ENCODE measurements around the gene ITPR1.

ITPR1 gene

GRCh38 chr3:4462369-4463040 lies 30.6 kb upstream of the ITPR1 start:
- no peak overlapping the region for H3K27ac ChIP-seq (ENCODE audit: extremely low read depth, low read depth, low read length)
- CTCF ChIA-PET: interaction anchor here (0.7 kb wide), 2 partner anchors 111 to 513 kb away, joined by 3 to 5 read pairs; no protein-coding TSS in a partner anchor
- no peaks in the 10 kb centered on the region for H3K4me1 ChIP-seq (ENCODE audit: control insufficient read depth, insufficient read depth, low read length)
- TF ChIP-seq HOXA7 (CRISPR knock-in tag; IDR thresholded peaks at IDR 0.05; ENCODE audit: borderline replicate concordance): no peak
- TF ChIP-seq ATF2 (tag by site-specific recombination; IDR thresholded peaks at IDR 0.05; ENCODE audit: low read depth): no peak
- TF ChIP-seq MEIS1 (CRISPR knock-in tag; IDR thresholded peaks at IDR 0.05; ENCODE audit: borderline replicate concordance): no peak
- TF ChIP-seq ZNF112 (tag by site-specific recombination; IDR thresholded peaks at IDR 0.05): no peak
- no peak for TF ChIP-seq ZBTB26 (tag by site-specific recombination; optimal IDR thresholded peaks at IDR 0.05)
- no peak for TF ChIP-seq ZNF354C (tag by site-specific recombination; IDR thresholded peaks at IDR 0.05; ENCODE audit: borderline replicate concordance, low read depth)
- TF ChIP-seq ZNF280C (tag by site-specific recombination; IDR thresholded peaks at IDR 0.05): no peak
- no peak for TF ChIP-seq ZNF211 (tag by site-specific recombination; IDR thresholded peaks at IDR 0.05; ENCODE audit: low read depth)
- no peak for TF ChIP-seq ZNF580 (tag by site-specific recombination; IDR thresholded peaks at IDR 0.05)
- no peak for TF ChIP-seq ZNF335 (tag by site-specific recombination; conservative IDR thresholded peaks at IDR 0.05)
- TF ChIP-seq INSM2 (tag by site-specific recombination; IDR thresholded peaks at IDR 0.05): no peak
- no peak for TF ChIP-seq ZNF398 (tag by site-specific recombination; IDR thresholded peaks at IDR 0.05)
- TF ChIP-seq BCL11B (tag by site-specific recombination; IDR thresholded peaks at IDR 0.05; ENCODE audit: low read depth): no peak
- no peak for TF ChIP-seq ZSCAN4 (tag by site-specific recombination; IDR thresholded peaks at IDR 0.05)
- TF ChIP-seq ZNF366 (tag by site-specific recombination; conservative IDR thresholded peaks at IDR 0.05): no peak
- TF ChIP-seq ZNF23 (tag by site-specific recombination; IDR thresholded peaks at IDR 0.05; ENCODE audit: borderline replicate concordance): no peak
- TF ChIP-seq ZNF18 (tag by site-specific recombination; IDR thresholded peaks at IDR 0.05): no peak
- no peak for TF ChIP-seq ZNF341 (tag by site-specific recombination; IDR thresholded peaks at IDR 0.05; ENCODE audit: low read depth)
- TF ChIP-seq ZNF266 (tag by site-specific recombination; IDR thresholded peaks at IDR 0.05; ENCODE audit: low read depth): no peak
- no peak for TF ChIP-seq GLIS1 (tag by site-specific recombination; IDR thresholded peaks at IDR 0.05)
- no peaks in the 10 kb centered on the region for H3K36me3 ChIP-seq (ENCODE audit: control insufficient read depth in 2 of 2, insufficient read depth in 1 of 2, low read length in 2 of 2)
- POLR2A ChIA-PET: interaction anchor here (0.5 kb wide), 1 partner anchor 23 kb away, joined by 3 read pairs; no protein-coding TSS in a partner anchor
- H3K9me3 ChIP-seq (ENCODE audit: control insufficient read depth, insufficient read depth, low read depth, low read length): no peaks in the 10 kb centered on the region
- H3K4me3 ChIP-seq (ENCODE audit: low read depth, low read length): no peak overlapping the region

Measured in HEK293 (cell line).